Mucosa of rectum (tissue), 2 donors: Measurements from ENCODE around the gene NR2C2AP.

Experiments used
- H3K27ac ChIP-seq, 2 donors: one replicate each; pipeline ENCODE4 v1.7.0; 2013; ENCODE audit warnings: inconsistent platforms in 2 of 2, low read depth in 2 of 2, low read length in 2 of 2
- H3K27me3 ChIP-seq, 2 donors: one replicate each; pipeline ENCODE4 v1.7.0; 2013; ENCODE audit warnings: low read length in 2 of 2; ENCODE audit not compliant: control insufficient read depth in 2 of 2, insufficient read depth in 2 of 2
- H3K36me3 ChIP-seq, 2 donors: one replicate each; pipeline ENCODE4 v1.7.0; 2013; ENCODE audit warnings: low read length in 2 of 2; ENCODE audit not compliant: control insufficient read depth in 2 of 2, insufficient read depth in 2 of 2
- H3K4me1 ChIP-seq, 2 donors: one replicate each; pipeline ENCODE4 v1.7.0; 2013; ENCODE audit warnings: low read length in 2 of 2, mild to moderate bottlenecking in 1 of 2; ENCODE audit not compliant: control insufficient read depth in 2 of 2, insufficient read depth in 2 of 2
- H3K4me3 ChIP-seq, 2 donors: one replicate each; pipeline ENCODE4 v1.7.0; 2013; ENCODE audit warnings: low read length in 2 of 2
- H3K9ac ChIP-seq, 2 donors: one replicate each; pipeline ENCODE4 v1.7.0; 2013; ENCODE audit warnings: low read length in 2 of 2, low read depth in 1 of 2, mild to moderate bottlenecking in 1 of 2
- H3K9me3 ChIP-seq, 2 donors: one replicate each; pipeline ENCODE4 v1.7.0; 2013; ENCODE audit warnings: low read length in 2 of 2; ENCODE audit not compliant: control insufficient read depth in 2 of 2
- donor health status: healthy.
- donor health status: Normal muscosa, but diverticular disease.

Gene NR2C2AP

DNA sequence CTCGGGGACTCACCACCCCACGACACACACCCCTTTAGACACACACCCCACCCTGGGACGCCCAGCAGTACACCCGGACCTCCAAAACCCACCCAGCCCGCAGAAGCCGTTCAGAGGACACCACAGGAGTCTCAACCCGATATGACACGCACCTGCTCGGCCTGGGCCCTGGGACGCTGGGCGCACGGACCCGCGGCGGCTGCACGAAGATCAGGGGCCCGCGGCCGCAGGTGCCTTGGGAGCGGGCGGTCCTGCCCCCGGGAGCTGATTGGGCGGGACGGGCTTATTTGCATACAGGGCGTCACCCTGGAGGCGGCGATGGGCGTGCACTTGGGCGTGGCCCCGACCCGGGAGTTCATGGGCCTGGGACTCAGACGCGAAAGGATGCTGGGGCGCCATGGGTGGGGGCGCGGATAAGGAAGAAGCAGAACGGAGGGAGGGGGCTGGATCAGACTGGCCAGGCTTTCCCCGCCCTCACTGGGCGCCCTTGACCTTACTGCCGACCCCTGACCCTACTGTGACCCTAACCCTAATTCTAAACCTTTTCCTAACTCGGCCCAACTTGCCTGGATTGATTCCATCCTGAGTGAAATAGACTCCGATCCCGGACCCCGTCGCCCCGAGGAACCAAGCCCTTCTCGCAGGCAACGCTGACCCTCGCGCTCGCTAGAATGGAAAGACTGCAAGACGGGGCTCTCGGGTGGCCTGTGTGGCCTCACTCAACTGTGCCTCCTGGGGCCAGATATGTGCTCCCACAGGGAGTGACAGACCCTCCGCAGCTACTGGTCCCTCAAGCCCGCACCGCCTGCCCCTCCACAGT is 33.0 kb downstream of the NR2C2AP start, which contains the start of gene MEF2B:
Gene MEF2B, minus strand, starts transcription at position 211 of the 820 bp plus-strand sequence. CDS start 19,528 bp downstream, outside the sequence.
- Histone ChIP-seq H3K4me3 (peak within 1 kb of the TSS; percentile 44 to 45), H3K36me3 (no peaks in the 10 kb centered on the region), H3K9ac (peak within 1 kb of the TSS in 1 of 2 donors; percentile 5), H3K27ac (no peak within 1 kb of the TSS), H3K4me1 (peaks cover 5% of the 10 kb centered on the region in 2 donors), H3K9me3 (no peaks in the 10 kb centered on the region), H3K27me3 (no peaks in the 10 kb centered on the region)

DNA sequence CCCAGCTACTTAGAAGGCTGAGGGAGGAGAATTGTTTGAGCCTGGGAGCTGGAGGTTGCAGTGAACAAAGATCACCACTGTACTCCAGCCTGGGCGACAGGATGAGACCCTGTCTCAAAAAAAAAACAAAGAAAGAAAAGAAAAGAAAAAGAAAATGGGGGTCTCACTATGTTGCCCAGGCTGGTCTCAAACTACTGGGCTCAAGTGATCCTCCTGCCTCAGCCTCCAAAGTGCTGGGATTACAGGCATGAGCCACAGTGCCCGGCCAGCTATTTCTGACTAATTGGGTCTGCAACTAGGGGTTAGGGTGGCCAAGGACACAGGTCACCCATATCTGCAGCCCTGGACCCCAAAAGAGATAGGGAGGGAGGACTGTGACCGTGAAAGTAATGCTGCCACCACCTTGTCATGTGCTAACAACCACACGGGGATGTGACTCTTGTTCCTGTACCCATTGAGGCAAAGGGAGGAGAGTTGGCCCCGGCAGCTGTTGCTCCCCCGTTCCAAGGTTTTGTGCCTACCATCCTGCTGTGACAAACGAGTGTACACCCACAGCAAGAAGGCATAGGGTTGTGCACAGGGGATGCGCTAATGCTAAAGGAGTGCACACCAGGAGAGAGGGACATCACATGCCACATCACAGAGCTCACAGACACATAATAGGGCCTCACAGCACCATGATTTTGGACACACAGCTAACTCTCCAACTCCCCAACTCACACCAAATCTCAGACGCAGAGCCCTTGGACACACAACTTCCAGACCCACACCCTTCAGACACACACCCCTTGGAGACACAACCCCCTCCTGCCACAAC is 33.8 kb downstream of the NR2C2AP start:
- Histone ChIP-seq H3K36me3 (no peaks in the 10 kb centered on the region), H3K4me3 (peak overlapping the region; percentile 44 to 45), H3K9me3 (no peaks in the 10 kb centered on the region), H3K9ac (peak overlapping the region in 1 of 2 donors; percentile 5), H3K27me3 (no peaks in the 10 kb centered on the region), H3K4me1 (peaks cover 5% of the 10 kb centered on the region in 2 donors), H3K27ac (no peak overlapping the region)

DNA sequence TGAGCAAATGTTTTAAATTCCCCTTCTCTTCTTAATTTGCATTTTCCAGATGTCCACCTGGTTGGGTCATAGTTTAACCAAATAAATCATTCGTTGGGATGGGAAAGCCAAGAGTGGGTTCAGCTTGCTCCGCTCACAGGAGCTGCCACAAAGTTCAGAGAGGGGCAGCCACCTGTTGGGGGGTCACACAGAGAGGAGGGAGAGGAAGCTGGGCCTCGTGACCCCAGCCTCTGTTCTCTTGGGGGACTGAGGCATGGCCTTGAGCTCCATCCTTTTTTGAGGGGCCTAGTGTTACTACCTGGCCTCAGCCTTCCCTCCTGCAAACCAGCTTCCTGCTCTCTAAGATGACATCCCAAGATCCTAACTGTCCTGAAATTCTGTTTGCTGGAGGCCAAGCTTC is 35.6 kb downstream of the NR2C2AP start:
- Histone ChIP-seq H3K4me3 (no peak overlapping the region), H3K9me3 (no peaks in the 10 kb centered on the region), H3K27me3 (no peaks in the 10 kb centered on the region), H3K4me1 (peaks cover 5% of the 10 kb centered on the region in 2 donors), H3K27ac (no peak overlapping the region), H3K9ac (no peak overlapping the region), H3K36me3 (no peaks in the 10 kb centered on the region)

DNA sequence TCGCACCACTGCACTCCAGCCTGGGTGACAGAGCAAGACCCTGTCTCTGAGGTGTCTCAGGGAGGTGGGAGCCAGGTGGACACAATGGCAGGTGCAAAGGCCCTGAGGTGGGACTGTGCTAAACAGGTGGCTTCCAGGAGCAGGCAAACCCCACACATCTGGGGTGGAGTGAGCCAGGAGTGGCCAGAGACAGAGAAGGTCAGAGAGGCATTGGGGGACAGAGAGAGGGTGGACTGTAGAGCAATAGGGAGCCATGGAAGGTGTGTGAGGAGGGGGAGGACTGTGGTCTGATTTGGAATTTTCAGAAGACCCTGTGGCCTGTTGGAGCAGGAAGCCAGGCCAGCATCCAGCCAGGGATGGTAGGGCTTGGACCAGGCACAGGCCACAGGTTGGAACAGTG is 37.8 kb downstream of the NR2C2AP start:
- H3K27ac ChIP-seq: no peak overlapping the region
- H3K27me3 ChIP-seq: no peaks in the 10 kb centered on the region
- H3K4me1 ChIP-seq: peaks cover 5% of the 10 kb centered on the region in 2 donors
- H3K36me3 ChIP-seq: no peaks in the 10 kb centered on the region
- no peak overlapping the region for H3K9ac ChIP-seq
- H3K9me3 ChIP-seq: no peaks in the 10 kb centered on the region
- no peak overlapping the region for H3K4me3 ChIP-seq

DNA sequence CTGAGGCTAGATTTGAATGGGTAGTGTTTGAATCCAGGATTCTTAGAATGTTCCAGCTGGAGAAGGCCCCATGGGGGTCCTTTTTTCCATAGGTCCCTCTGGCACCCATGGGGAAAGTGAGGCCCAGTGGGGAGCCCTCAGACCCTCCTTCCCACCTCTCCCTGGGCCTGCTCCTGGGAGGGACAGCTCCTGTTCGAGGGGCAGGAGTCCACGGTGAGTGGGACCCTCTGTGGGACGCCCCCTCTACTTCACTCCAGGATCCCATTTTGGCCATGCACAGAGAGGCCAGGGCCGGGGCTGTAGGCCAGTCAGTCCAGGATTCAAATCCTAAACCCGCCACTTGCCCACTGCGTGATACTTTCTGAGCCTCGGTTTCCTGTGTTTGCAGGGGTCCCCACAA is 40.7 kb downstream of the NR2C2AP start:
- no peak overlapping the region for H3K4me3 ChIP-seq
- H3K27ac ChIP-seq: no peak overlapping the region
- no peaks in the 10 kb centered on the region for H3K27me3 ChIP-seq
- H3K9me3 ChIP-seq: no peaks in the 10 kb centered on the region
- H3K9ac ChIP-seq: no peak overlapping the region
- no peaks in the 10 kb centered on the region for H3K36me3 ChIP-seq
- no peaks in the 10 kb centered on the region for H3K4me1 ChIP-seq

DNA sequence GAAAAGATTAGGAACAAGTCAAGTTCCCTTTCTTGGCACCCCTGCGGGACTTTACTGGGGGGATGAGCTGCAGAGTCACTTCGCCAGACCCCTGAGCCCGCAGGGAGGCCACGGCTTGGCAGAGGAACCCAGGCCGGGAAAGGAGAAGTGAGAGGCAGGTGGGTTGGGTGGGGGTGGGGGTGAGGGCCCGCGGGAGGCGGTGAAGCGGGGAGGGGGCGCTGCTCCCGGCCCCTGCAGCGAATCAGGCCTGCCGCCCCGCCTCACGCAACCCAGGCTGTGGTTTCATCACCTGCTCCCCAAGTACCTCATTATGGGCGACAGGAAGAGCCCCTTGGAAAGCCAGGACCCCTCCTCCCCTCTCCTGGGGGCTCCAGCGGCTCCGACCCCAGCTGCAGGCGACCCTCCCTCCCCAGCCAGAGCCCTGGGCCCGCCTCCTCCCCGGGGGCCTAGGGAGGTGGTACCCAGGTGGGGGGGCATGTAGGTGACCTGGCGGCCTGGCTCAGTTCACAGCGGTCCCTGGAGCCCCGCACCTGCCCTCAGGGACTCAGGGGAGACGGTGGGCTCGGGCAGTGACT is 42.7 kb downstream of the NR2C2AP start:
- no peaks in the 10 kb centered on the region for H3K27me3 ChIP-seq
- no peak overlapping the region for H3K4me3 ChIP-seq
- no peaks in the 10 kb centered on the region for H3K4me1 ChIP-seq
- peak overlapping the region in 1 of 2 donors; percentile 38 for H3K27ac ChIP-seq
- H3K9me3 ChIP-seq: no peaks in the 10 kb centered on the region
- H3K36me3 ChIP-seq: peaks cover 0 to 4% of the 10 kb centered on the region in 2 donors
- no peak overlapping the region for H3K9ac ChIP-seq

DNA sequence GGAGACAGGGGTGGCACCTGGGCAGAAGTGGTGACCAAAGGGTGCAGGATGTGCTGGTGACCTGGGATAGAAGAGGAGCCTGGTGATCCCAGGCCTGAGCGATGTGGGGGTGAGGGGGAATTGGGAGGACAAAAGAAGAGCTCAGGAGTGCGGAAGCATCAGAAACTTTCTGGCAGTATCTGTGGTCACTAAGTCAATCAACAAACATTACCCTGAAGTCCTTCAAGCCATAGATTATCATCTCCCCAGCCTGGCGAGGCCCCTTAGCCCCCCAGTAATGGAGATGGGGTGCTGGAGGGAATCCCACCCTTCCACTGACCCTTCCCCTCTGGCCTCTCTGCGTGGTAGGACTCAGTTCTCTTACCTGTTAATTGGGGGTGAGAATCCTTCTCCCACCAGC is 43.7 kb downstream of the NR2C2AP start:
- H3K27ac ChIP-seq: no peak overlapping the region
- H3K36me3 ChIP-seq: peaks cover 0 to 4% of the 10 kb centered on the region in 2 donors
- no peaks in the 10 kb centered on the region for H3K4me1 ChIP-seq
- H3K9me3 ChIP-seq: no peaks in the 10 kb centered on the region
- H3K27me3 ChIP-seq: no peaks in the 10 kb centered on the region
- H3K9ac ChIP-seq: no peak overlapping the region
- no peak overlapping the region for H3K4me3 ChIP-seq

DNA sequence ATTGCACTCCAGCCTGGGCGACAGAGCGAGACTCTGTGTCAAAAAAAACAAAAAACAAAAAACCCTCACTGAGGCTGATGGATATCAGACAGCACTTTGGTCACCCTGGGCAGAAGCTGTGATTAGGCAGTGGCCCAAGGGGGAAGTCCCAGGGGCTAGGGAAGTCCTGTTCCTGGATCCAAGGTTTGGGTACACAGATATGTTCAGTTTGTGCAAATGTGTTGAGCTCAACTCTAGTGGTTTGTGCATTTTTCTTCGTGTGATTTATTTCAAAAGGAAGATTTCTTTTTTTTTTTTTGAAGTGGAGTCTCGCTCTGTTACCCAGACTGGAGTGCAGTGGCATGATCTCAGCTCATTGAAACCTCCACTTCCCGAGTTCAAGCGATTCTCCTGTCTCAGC is 45.4 kb downstream of the NR2C2AP start:
- Histone ChIP-seq H3K36me3 (peaks cover 0 to 4% of the 10 kb centered on the region in 2 donors), H3K9ac (no peak overlapping the region), H3K9me3 (no peaks in the 10 kb centered on the region), H3K4me3 (no peak overlapping the region), H3K27ac (no peak overlapping the region), H3K4me1 (no peaks in the 10 kb centered on the region), H3K27me3 (no peaks in the 10 kb centered on the region)

DNA sequence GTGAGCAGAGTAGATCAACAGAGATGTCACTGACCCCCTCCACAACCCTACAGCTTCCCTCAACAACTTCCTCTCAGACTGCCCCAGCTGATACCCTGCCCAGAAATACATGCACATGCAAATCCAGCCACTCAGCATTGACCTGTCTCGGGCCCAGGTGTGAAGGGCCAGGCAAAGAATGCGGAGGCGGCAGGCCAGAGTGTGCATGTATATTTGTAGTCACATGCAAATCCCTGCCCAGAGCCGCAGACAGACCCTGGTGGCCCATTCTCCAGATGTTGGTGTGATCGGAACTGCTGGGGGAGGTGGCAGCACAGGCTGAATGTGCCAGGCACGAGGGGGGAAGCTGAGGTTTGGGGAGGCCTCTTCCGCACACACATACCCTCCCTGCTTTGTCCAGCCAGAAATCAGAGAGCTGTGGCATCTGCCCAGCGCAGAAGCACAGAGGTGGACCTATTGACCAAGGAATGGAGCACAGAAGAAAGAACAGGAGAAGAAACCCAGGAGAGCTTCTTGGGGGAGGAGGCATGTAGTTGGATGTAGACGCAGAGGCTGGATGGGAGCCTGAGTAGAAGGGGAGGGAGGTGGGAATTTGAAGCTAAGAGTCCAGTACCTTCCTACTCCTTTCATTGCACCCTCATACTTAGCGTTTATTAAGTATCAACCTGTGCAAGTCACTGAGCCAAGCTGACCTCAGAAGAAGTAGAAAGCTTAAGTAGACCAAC is 47.6 kb downstream of the NR2C2AP start:
- Histone ChIP-seq H3K9ac (no peak overlapping the region), H3K4me1 (no peaks in the 10 kb centered on the region), H3K36me3 (peaks cover 0 to 4% of the 10 kb centered on the region in 2 donors), H3K9me3 (no peaks in the 10 kb centered on the region), H3K27me3 (no peaks in the 10 kb centered on the region), H3K27ac (peak overlapping the region in 1 of 2 donors; percentile 48), H3K4me3 (no peak overlapping the region)
